CD14-positive monocyte (primary cell): ENCODE data around the gene STK4. TPM values are rescaled to one million over a fixed set of nuclear protein-coding genes. Genes with fewer than 3 reads are reported as not detected.

ENCODE experiments used
- DNase-seq, 3 donors: peaks; one replicate each; pipeline ENCODE4 v3.0.0-alpha.2; 2011 to 2022
- H2AFZ ChIP-seq: 2 replicates; pipeline ENCODE4 v1.6.0; 2012; ENCODE audit warnings: mild to moderate bottlenecking, low read depth, low read length, inconsistent platforms; ENCODE audit not compliant: insufficient read depth, poor library complexity, severe bottlenecking
- H3K27ac ChIP-seq, 2 donors: 1 replicate in 1 of 2; 2 replicates in 1 of 2; pipeline ENCODE4 v1.5.1; 2012 to 2013; ENCODE audit warnings: low read length in 2 of 2, control low read depth in 1 of 2, inconsistent platforms in 1 of 2, low read depth in 1 of 2, mild to moderate bottlenecking in 1 of 2
- H3K27me3 ChIP-seq, 2 donors: one replicate each; pipeline versions ENCODE4 v1.6.0 to v1.6.1; 2011 to 2013; ENCODE audit warnings: low read length in 2 of 2; ENCODE audit not compliant: control insufficient read depth in 2 of 2, insufficient read depth in 2 of 2
- H3K36me3 ChIP-seq, 2 donors: replicated peaks in 1 of 2; 1 replicate in 1 of 2; 2 replicates in 1 of 2; pipeline versions ENCODE4 v1.5.1 to v1.6.1; 2012 to 2013; ENCODE audit warnings: low read length in 2 of 2, control low read depth in 1 of 2, inconsistent platforms in 1 of 2, mild to moderate bottlenecking in 1 of 2; ENCODE audit not compliant: insufficient read depth in 2 of 2, control insufficient read depth in 1 of 2
- H3K4me1 ChIP-seq, 2 donors: 1 replicate in 1 of 2; 2 replicates in 1 of 2; pipeline versions ENCODE4 v1.5.1 to v1.6.1; 2012 to 2013; ENCODE audit warnings: low read length in 2 of 2, control low read depth in 1 of 2, inconsistent platforms in 1 of 2, mild to moderate bottlenecking in 1 of 2, moderate library complexity in 1 of 2; ENCODE audit not compliant: insufficient read depth in 2 of 2, control insufficient read depth in 1 of 2
- H3K4me2 ChIP-seq: replicated peaks from 2 replicates; pipeline ENCODE3; 2012; ENCODE audit warnings: low read length, moderate library complexity, mild to moderate bottlenecking; ENCODE audit not compliant: poor library complexity, severe bottlenecking; ENCODE audit errors: extremely low read depth
- H3K4me3 ChIP-seq, 3 experiments: fragments of 200-600 bp in 1 of 3; sonication (generic) in 1 of 3; replicated peaks in 1 of 3; 1 replicate in 2 of 3; 2 replicates in 1 of 3; pipeline ENCODE4 v1.5.1; 2011 to 2013; ENCODE audit warnings: low read length in 3 of 3, mild to moderate bottlenecking in 3 of 3, control low read depth in 2 of 3, low read depth in 2 of 3, inconsistent platforms in 1 of 3, moderate library complexity in 1 of 3
- H3K79me2 ChIP-seq: 2 replicates; pipeline ENCODE4 v1.6.0; 2012; ENCODE audit warnings: mild to moderate bottlenecking, control low read depth, inconsistent platforms, low read length, moderate library complexity; ENCODE audit not compliant: insufficient read depth
- H3K9ac ChIP-seq: 2 replicates; pipeline ENCODE4 v1.6.0; 2017; ENCODE audit warnings: low read length, mild to moderate bottlenecking; ENCODE audit not compliant: insufficient read depth, poor library complexity, severe bottlenecking
- H3K9me3 ChIP-seq, 2 donors: replicated peaks in 1 of 2; 1 replicate in 1 of 2; 2 replicates in 1 of 2; pipeline versions ENCODE4 v1.5.1 to v1.6.1; 2012 to 2013; ENCODE audit warnings: low read length in 2 of 2, control low read depth in 1 of 2; ENCODE audit not compliant: control insufficient read depth in 1 of 2, insufficient read depth in 1 of 2
- H4K20me1 ChIP-seq: 2 replicates; pipeline ENCODE4 v1.6.0; 2012; ENCODE audit warnings: mild to moderate bottlenecking, low read length, control low read depth, moderate library complexity; ENCODE audit not compliant: insufficient read depth
- H3K27ac Mint-ChIP-seq, 7 donors: one replicate each; pipeline ENCODE4 v1.8.0; 2020; ENCODE audit warnings: mild to moderate bottlenecking in 7 of 7, mixed read lengths in 7 of 7, moderate library complexity in 6 of 7, inconsistent platforms in 2 of 7
- H3K27me3 Mint-ChIP-seq, 3 donors: one replicate each; pipeline ENCODE4 v1.8.0; 2021 to 2022; ENCODE audit warnings: low read depth in 3 of 3, mild to moderate bottlenecking in 3 of 3, mixed read lengths in 3 of 3, moderate library complexity in 3 of 3, inconsistent platforms in 1 of 3
- H3K36me3 Mint-ChIP-seq, 2 donors: one replicate each; pipeline ENCODE4 v1.8.0; 2020; ENCODE audit warnings: mixed read lengths in 2 of 2, inconsistent platforms in 1 of 2, mild to moderate bottlenecking in 1 of 2
- H3K4me1 Mint-ChIP-seq: one replicate; pipeline ENCODE4 v1.8.0; 2020; ENCODE audit warnings: mild to moderate bottlenecking, mixed read lengths
- H3K4me3 Mint-ChIP-seq, 2 donors: one replicate each; pipeline ENCODE4 v1.8.0; 2020; ENCODE audit warnings: mild to moderate bottlenecking in 2 of 2, mixed read lengths in 2 of 2, moderate library complexity in 1 of 2
- H3K9me3 Mint-ChIP-seq, 7 donors: one replicate each; pipeline ENCODE4 v1.8.0; 2020 to 2022; ENCODE audit warnings: mixed read lengths in 7 of 7, mild to moderate bottlenecking in 6 of 7, moderate library complexity in 6 of 7, inconsistent platforms in 2 of 7
- CTCF ChIP-seq: fragments of 200-600 bp; IDR thresholded peaks from one replicate; pipeline ENCODE4 v1.8.0; 2022; ENCODE audit warnings: antibody characterized with exemption, mild to moderate bottlenecking
- WGBS: methylation state at CpG from one replicate; pipeline ENCODE4 v1.1.5; 2013; ENCODE audit warnings: missing lambda C conversion rate; ENCODE audit not compliant: insufficient coverage; 5-methylcytosine and 5-hydroxymethylcytosine counted together
- intact Hi-C, 2 donors: fragments of 100-400 bp; cut with micrococcal nuclease; formaldehyde crosslinking; loops; one replicate each; pipeline versions ENCODE4 v1.15.0 to v1.15.1; 2023
- polyA plus RNA-seq, 3 donors: library from polyadenylated mRNA; depleted of rRNA in 1 of 3; unstranded in 2 of 3; stranded (reverse) in 1 of 3; fragments of 300-500 nt in 2 of 3; fragments of >200 nt in 1 of 3; fragmentation: Illumina TruSeq in 2 of 3; gene quantifications; 1 replicate in 2 of 3; 2 replicates in 1 of 3; pipeline ENCODE4 v1.2.3, GENCODE V29; 2012 to 2021

Gene STK4
- polyA plus RNA-seq, 3 donors: 53.0 to 123 (median 69.9) TPM

GRCh38 chr20:45103072-45103471 is 136.8 kb downstream of the STK4 start:
- Histone ChIP-seq H3K9ac (no peak overlapping the region), H3K36me3 (no peaks in the 10 kb centered on the region), H2AFZ (no peak overlapping the region), H3K79me2 (no peaks in the 10 kb centered on the region), H3K4me1 (peaks cover 9 to 14% of the 10 kb centered on the region in 2 donors), H3K27me3 (peaks cover 27 to 38% of the 10 kb centered on the region in 2 donors), H4K20me1 (no peaks in the 10 kb centered on the region), H3K4me2 (no peak overlapping the region), H3K9me3 (peaks cover 0 to 15% of the 10 kb centered on the region in 2 donors), H3K27ac (no peak overlapping the region), H3K4me3 (no peak overlapping the region)
- no peak for DNase-seq
- 17% methylated on average over 1 of the region's 2 CpGs for WGBS
- Mint-ChIP-seq H3K4me1 (peaks cover 13% of the 10 kb centered on the region), H3K4me3 (no peak overlapping the region), H3K36me3 (peaks cover 0 to 5% of the 10 kb centered on the region in 2 donors), H3K27me3 (peaks cover 36 to 51% (median 38%) of the 10 kb centered on the region in 3 donors), H3K27ac (no peak overlapping the region), H3K9me3 (peaks cover 0 to 7% (median 2%) of the 10 kb centered on the region in 7 donors)
- no peak for TF ChIP-seq CTCF
- intact Hi-C loops: no loop called here

- Mint-ChIP-seq H3K4me3 (no peak overlapping the region), H3K27ac (peak overlapping the region in 1 of 7 donors; percentile 62), H3K4me1 (peaks cover 7% of the 10 kb centered on the region), H3K36me3 (no peaks in the 10 kb centered on the region), H3K9me3 (peaks cover 0 to 7% (median 0%) of the 10 kb centered on the region in 7 donors), H3K27me3 (peaks cover 23 to 36% (median 23%) of the 10 kb centered on the region in 3 donors)
- Histone ChIP-seq H3K9me3 (peaks cover 0 to 7% of the 10 kb centered on the region in 2 donors), H2AFZ (no peak overlapping the region), H3K27ac (no peak overlapping the region), H3K36me3 (no peaks in the 10 kb centered on the region), H3K79me2 (no peaks in the 10 kb centered on the region), H3K9ac (no peak overlapping the region), H4K20me1 (no peaks in the 10 kb centered on the region), H3K27me3 (peaks cover 13 to 21% of the 10 kb centered on the region in 2 donors), H3K4me2 (no peak overlapping the region), H3K4me3 (no peak overlapping the region), H3K4me1 (peaks cover 7 to 8% of the 10 kb centered on the region in 2 donors)
- no peak for DNase-seq
- intact Hi-C loops: no loop called here
- no peak for TF ChIP-seq CTCF
- WGBS: 82% methylated on average over 3 of the region's 5 CpGs
Measured at GRCh38 chr20:45104786-45105185, 138.5 kb downstream of the STK4 start.
